ENCODE measurements around the gene PRKCE. TPM values are rescaled to one million over a fixed set of nuclear protein-coding genes. Genes with fewer than 3 reads are reported as not detected.

Gene PRKCE
- polyA plus RNA-seq, 1 of the 3 experiments (the other 2 are of a cell fraction), result 16.3 TPM

DNA sequence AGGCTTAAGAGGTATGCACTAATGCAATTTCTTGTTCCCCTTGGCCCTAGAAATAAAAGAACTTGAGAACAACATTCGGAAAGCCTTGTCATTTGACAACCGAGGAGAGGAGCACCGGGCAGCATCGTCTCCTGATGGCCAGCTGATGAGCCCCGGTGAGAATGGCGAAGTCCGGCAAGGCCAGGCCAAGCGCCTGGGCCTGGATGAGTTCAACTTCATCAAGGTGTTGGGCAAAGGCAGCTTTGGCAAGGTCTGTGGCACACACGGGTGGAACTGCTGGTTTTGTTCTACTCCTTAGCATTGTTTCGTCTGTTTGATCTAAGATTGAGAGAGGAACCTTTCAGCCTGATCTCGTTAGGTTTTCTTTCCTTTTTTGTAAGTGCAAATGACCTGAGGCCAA, 355.9 kb downstream of the PRKCE start (continued):
- TF ChIP-seq GATA2 (CRISPR knock-in tag; IDR thresholded peaks at IDR 0.05) (no peak; the same call in 1 of the 2 replicates), MXI1 (IDR thresholded peaks at IDR 0.05; ENCODE audit: low read depth, low read length) (no peak), TEAD4 (IDR thresholded peaks at IDR 0.05; ENCODE audit: borderline replicate concordance, insufficient read depth) (no peak), SIN3A (IDR thresholded peaks at IDR 0.05; ENCODE audit: borderline replicate concordance, low read depth, low read length) (no peak), NRF1 (IDR thresholded peaks at IDR 0.05; ENCODE audit: low read depth, low read length) (no peak), RFX5 (IDR thresholded peaks at IDR 0.05; ENCODE audit: low read length) (no peak), ELF1 (IDR thresholded peaks at IDR 0.05) (no peak), JUND (IDR thresholded peaks at IDR 0.05) (no peak), SMC3 (IDR thresholded peaks at IDR 0.05; ENCODE audit: low read depth, low read length) (no peak), NFIC (IDR thresholded peaks at IDR 0.05; ENCODE audit: borderline replicate concordance) (no peak), FOXJ3 (CRISPR knock-in tag; IDR thresholded peaks at IDR 0.05) (no peak)
- TF ChIP-seq, protein P1, sequence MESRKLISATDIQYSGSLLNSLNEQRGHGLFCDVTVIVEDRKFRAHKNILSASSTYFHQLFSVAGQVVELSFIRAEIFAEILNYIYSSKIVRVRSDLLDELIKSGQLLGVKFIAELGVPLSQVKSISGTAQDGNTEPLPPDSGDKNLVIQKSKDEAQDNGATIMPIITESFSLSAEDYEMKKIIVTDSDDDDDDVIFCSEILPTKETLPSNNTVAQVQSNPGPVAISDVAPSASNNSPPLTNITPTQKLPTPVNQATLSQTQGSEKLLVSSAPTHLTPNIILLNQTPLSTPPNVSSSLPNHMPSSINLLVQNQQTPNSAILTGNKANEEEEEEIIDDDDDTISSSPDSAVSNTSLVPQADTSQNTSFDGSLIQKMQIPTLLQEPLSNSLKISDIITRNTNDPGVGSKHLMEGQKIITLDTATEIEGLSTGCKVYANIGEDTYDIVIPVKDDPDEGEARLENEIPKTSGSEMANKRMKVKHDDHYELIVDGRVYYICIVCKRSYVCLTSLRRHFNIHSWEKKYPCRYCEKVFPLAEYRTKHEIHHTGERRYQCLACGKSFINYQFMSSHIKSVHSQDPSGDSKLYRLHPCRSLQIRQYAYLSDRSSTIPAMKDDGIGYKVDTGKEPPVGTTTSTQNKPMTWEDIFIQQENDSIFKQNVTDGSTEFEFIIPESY (IDR thresholded peaks at IDR 0.05; ENCODE audit: borderline replicate concordance, low read depth), result no peak
- TF ChIP-seq, protein P2, sequence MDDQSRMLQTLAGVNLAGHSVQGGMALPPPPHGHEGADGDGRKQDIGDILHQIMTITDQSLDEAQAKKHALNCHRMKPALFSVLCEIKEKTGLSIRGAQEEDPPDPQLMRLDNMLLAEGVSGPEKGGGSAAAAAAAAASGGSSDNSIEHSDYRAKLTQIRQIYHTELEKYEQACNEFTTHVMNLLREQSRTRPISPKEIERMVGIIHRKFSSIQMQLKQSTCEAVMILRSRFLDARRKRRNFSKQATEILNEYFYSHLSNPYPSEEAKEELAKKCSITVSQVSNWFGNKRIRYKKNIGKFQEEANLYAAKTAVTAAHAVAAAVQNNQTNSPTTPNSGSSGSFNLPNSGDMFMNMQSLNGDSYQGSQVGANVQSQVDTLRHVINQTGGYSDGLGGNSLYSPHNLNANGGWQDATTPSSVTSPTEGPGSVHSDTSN (IDR thresholded peaks at IDR 0.05), result no peak

DNA sequence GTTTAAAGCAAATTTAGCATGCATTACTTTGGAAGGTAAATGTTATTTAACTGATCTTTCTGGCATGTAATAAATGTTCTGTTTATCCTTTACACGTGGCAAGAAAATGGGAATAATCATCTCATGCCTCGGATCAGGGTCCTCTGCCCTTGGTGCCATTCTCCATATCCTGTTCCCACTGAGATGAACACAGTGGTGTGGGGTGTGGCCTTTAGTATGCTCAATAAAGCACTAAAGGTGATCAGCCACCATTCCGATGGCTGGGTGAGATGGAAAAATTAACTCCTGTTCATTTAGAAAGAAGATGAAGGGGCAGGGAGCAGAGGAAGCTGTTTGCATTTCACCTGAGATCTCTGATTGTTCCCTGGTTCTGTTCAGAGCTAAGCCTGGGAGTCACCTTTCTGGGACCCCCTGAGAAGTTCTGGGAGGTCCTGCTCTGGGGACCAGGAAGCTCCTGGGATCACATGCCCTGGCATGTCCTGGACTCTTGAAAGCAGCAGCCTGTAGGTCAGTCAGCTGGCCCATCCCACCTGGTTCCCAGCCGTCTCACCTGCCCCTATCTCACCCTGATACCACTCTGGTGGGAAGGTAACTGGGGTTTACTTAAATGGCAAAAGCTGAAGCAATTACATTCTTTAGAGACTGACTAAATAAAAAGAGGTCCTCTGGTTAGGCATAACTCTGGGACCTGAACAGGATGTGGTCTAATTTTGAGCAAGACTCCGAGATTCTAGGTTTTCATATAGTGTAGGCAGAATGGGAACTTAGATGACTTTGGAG, 356.8 kb downstream of the PRKCE start:
- peaks cover 0 to 16% of the 10 kb centered on the region in 2 experiments; a peak in 2 of 4 replicates for H3K4me1 ChIP-seq (ENCODE audit: control insufficient read depth in 1 of 2, insufficient read depth in 2 of 2, low read depth in 1 of 2, low read length in 1 of 2)
- no peak overlapping the region for H2AFZ ChIP-seq (ENCODE audit: low read depth)
- ChIA-PET POLR2A (no interaction called here), CTCF (interaction anchor here (0.9 to 8.4 kb wide), 6 partner anchors 11 to 423 kb away, joined by 3 to 89 read pairs (median 4); no protein-coding TSS in a partner anchor)
- no peaks in the 10 kb centered on the region for H4K20me1 ChIP-seq (ENCODE audit: insufficient read depth)
- H3K36me3 ChIP-seq (replicated peaks in 1 of 2; ENCODE audit: control insufficient read depth in 1 of 2, insufficient read depth in 2 of 2, low read length in 1 of 2), result peaks cover 13 to 37% of the 10 kb centered on the region in 2 experiments
- DNase-seq, result no peak
- TF ChIP-seq TCF12 (IDR thresholded peaks at IDR 0.05) (no peak), RXRA (IDR thresholded peaks at IDR 0.05; ENCODE audit: borderline replicate concordance, low read depth) (no peak), CHD2 (IDR thresholded peaks at IDR 0.05; ENCODE audit: low read length, partially characterized antibody) (no peak), FOXM1 (IDR thresholded peaks at IDR 0.05; ENCODE audit: low read depth) (no peak)
- TF ChIP-seq, protein P3, sequence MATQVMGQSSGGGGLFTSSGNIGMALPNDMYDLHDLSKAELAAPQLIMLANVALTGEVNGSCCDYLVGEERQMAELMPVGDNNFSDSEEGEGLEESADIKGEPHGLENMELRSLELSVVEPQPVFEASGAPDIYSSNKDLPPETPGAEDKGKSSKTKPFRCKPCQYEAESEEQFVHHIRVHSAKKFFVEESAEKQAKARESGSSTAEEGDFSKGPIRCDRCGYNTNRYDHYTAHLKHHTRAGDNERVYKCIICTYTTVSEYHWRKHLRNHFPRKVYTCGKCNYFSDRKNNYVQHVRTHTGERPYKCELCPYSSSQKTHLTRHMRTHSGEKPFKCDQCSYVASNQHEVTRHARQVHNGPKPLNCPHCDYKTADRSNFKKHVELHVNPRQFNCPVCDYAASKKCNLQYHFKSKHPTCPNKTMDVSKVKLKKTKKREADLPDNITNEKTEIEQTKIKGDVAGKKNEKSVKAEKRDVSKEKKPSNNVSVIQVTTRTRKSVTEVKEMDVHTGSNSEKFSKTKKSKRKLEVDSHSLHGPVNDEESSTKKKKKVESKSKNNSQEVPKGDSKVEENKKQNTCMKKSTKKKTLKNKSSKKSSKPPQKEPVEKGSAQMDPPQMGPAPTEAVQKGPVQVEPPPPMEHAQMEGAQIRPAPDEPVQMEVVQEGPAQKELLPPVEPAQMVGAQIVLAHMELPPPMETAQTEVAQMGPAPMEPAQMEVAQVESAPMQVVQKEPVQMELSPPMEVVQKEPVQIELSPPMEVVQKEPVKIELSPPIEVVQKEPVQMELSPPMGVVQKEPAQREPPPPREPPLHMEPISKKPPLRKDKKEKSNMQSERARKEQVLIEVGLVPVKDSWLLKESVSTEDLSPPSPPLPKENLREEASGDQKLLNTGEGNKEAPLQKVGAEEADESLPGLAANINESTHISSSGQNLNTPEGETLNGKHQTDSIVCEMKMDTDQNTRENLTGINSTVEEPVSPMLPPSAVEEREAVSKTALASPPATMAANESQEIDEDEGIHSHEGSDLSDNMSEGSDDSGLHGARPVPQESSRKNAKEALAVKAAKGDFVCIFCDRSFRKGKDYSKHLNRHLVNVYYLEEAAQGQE (IDR thresholded peaks at IDR 0.05; ENCODE audit: low read depth, low read length), result no peak
- H3K4me2 ChIP-seq, result no peak overlapping the region
- H3K79me2 ChIP-seq (ENCODE audit: insufficient read depth), result no peaks in the 10 kb centered on the region
- no peaks in the 10 kb centered on the region for H3K9me3 ChIP-seq
- no peak overlapping the region for H3K4me3 ChIP-seq (ENCODE audit: low read depth in 2 of 2, low read length in 1 of 2)
- H3F3A ChIP-seq (replicated peaks; ENCODE audit: insufficient read depth), result peaks cover 4% of the 10 kb centered on the region
- no peak overlapping the region for H3K9ac ChIP-seq
- no peaks in the 10 kb centered on the region for H3K9me2 ChIP-seq
- no peaks in the 10 kb centered on the region for H3K27me3 ChIP-seq (ENCODE audit: insufficient read depth)
- peak overlapping the region in 1 of 2 experiments; percentile 34; a peak in 1 of 4 replicates for H3K27ac ChIP-seq (ENCODE audit: low read depth in 2 of 2, low read length in 1 of 2)
- WGBS (ENCODE audit: low lambda C conversion rate), result 76% methylated on average over 5 of the region's 5 CpGs

Data from SK-N-SH (cell line).